ENCODE data around the gene HERC2.

HERC2 gene

GRCh38 chr15:28079313-28079969 lies 242.5 kb downstream of the HERC2 start:
- no peak overlapping the region for H3K4me3 ChIP-seq (ENCODE audit: low read depth, low read length)
- TF ChIP-seq, protein P1, sequence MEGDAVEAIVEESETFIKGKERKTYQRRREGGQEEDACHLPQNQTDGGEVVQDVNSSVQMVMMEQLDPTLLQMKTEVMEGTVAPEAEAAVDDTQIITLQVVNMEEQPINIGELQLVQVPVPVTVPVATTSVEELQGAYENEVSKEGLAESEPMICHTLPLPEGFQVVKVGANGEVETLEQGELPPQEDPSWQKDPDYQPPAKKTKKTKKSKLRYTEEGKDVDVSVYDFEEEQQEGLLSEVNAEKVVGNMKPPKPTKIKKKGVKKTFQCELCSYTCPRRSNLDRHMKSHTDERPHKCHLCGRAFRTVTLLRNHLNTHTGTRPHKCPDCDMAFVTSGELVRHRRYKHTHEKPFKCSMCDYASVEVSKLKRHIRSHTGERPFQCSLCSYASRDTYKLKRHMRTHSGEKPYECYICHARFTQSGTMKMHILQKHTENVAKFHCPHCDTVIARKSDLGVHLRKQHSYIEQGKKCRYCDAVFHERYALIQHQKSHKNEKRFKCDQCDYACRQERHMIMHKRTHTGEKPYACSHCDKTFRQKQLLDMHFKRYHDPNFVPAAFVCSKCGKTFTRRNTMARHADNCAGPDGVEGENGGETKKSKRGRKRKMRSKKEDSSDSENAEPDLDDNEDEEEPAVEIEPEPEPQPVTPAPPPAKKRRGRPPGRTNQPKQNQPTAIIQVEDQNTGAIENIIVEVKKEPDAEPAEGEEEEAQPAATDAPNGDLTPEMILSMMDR (IDR thresholded peaks at IDR 0.05; ENCODE audit: low read depth, low read length), result no peak

- TF ChIP-seq, protein P1 (IDR thresholded peaks at IDR 0.05; ENCODE audit: low read depth, low read length), result no peak
- no peak overlapping the region for H3K4me3 ChIP-seq (ENCODE audit: low read depth, low read length)
These were observed 243.7 kb downstream of the HERC2 start for GRCh38 chr15:28078191-28078719.

GRCh38 chr15:28075573-28075972 lies 246.4 kb downstream of the HERC2 start:
- TF ChIP-seq, protein P1 (IDR thresholded peaks at IDR 0.05; ENCODE audit: low read depth, low read length), result no peak
- H3K4me3 ChIP-seq (ENCODE audit: low read depth, low read length), result no peak overlapping the region

GRCh38 chr15:28068930-28069329 lies 253.0 kb downstream of the HERC2 start:
- no peak overlapping the region for H3K4me3 ChIP-seq (ENCODE audit: low read depth, low read length)
- TF ChIP-seq, protein P1 (IDR thresholded peaks at IDR 0.05; ENCODE audit: low read depth, low read length), result no peak

GRCh38 chr15:28066231-28066630 lies 255.7 kb downstream of the HERC2 start:
- no peak overlapping the region for H3K4me3 ChIP-seq (ENCODE audit: low read depth, low read length)
- TF ChIP-seq, protein P1 (IDR thresholded peaks at IDR 0.05; ENCODE audit: low read depth, low read length), result no peak

Measured in WI38 (cell line).